Neuronal stem cell (in vitro differentiated cells): Measurements from ENCODE around the gene DAPK2.

Source experiments
- DNase-seq: peaks from one replicate; pipeline ENCODE4 v3.0.0-alpha.2; 2013; ENCODE audit warnings: low spot score
- H2AFZ ChIP-seq: one replicate; pipeline ENCODE4 v1.6.1; 2013; ENCODE audit warnings: mild to moderate bottlenecking, low read length, inconsistent platforms
- H2AK5ac ChIP-seq: 2 replicates; pipeline ENCODE4 v1.6.1; 2013; ENCODE audit warnings: low read depth, mild to moderate bottlenecking, inconsistent platforms, low read length, moderate library complexity, mixed read lengths
- H2BK120ac ChIP-seq: 2 replicates; pipeline ENCODE4 v1.6.1; 2013; ENCODE audit warnings: low read depth, mild to moderate bottlenecking, inconsistent platforms, low read length, moderate library complexity, mixed read lengths
- H2BK12ac ChIP-seq: one replicate; pipeline ENCODE4 v1.6.1; 2013; ENCODE audit warnings: low read length, inconsistent platforms
- H2BK15ac ChIP-seq: 2 replicates; pipeline ENCODE4 v1.6.1; 2013; ENCODE audit warnings: mild to moderate bottlenecking, low read length, inconsistent platforms, mixed read lengths
- H2BK5ac ChIP-seq: one replicate; pipeline ENCODE4 v1.6.1; 2013; ENCODE audit warnings: inconsistent platforms, mild to moderate bottlenecking, low read length, moderate library complexity
- H3K14ac ChIP-seq: one replicate; pipeline ENCODE4 v1.6.1; 2013; ENCODE audit warnings: low read length, inconsistent platforms
- H3K18ac ChIP-seq: 2 replicates; pipeline ENCODE4 v1.6.1; 2013; ENCODE audit warnings: low read length, inconsistent platforms
- H3K23ac ChIP-seq: 2 replicates; pipeline ENCODE4 v1.6.1; 2013; ENCODE audit warnings: low read depth, mild to moderate bottlenecking, mixed read lengths, low read length, inconsistent platforms; ENCODE audit not compliant: poor library complexity
- H3K27ac ChIP-seq: replicated peaks from 3 replicates; pipeline ENCODE4 v1.5.1; 2013; ENCODE audit warnings: low read length, inconsistent platforms
- H3K27me3 ChIP-seq, 3 experiments: 2 replicates each; pipeline ENCODE4 v1.6.1; 2013; ENCODE audit warnings: low read length in 3 of 3, mild to moderate bottlenecking in 2 of 3, inconsistent platforms in 1 of 3, low read depth in 1 of 3, mixed read lengths in 1 of 3, moderate library complexity in 1 of 3; ENCODE audit not compliant: control insufficient read depth in 3 of 3, insufficient read depth in 3 of 3
- H3K36me3 ChIP-seq, 2 donors: replicated peaks in 1 of 2; 2 replicates each; pipeline ENCODE4 v1.6.1; 2013; ENCODE audit warnings: low read length in 2 of 2; ENCODE audit not compliant: control insufficient read depth in 2 of 2, insufficient read depth in 2 of 2
- H3K4ac ChIP-seq: 2 replicates; pipeline ENCODE4 v1.6.1; 2013; ENCODE audit warnings: inconsistent platforms, mild to moderate bottlenecking, low read length, moderate library complexity
- H3K4me1 ChIP-seq, 2 donors: 1 replicate in 1 of 2; 2 replicates in 1 of 2; pipeline ENCODE4 v1.6.1; 2013; ENCODE audit warnings: low read length in 2 of 2, low read depth in 1 of 2; ENCODE audit not compliant: control insufficient read depth in 2 of 2, insufficient read depth in 1 of 2
- H3K4me2 ChIP-seq: one replicate; pipeline ENCODE4 v1.6.1; 2013; ENCODE audit warnings: mild to moderate bottlenecking, low read length, inconsistent platforms; ENCODE audit not compliant: insufficient read depth, poor library complexity, severe bottlenecking
- H3K4me3 ChIP-seq, 2 donors: 2 replicates each; pipeline ENCODE4 v1.5.1; 2013; ENCODE audit warnings: low read length in 2 of 2, mild to moderate bottlenecking in 2 of 2, inconsistent platforms in 1 of 2, moderate library complexity in 1 of 2
- H3K79me1 ChIP-seq: one replicate; pipeline ENCODE4 v1.6.1; 2013; ENCODE audit warnings: low read depth, mild to moderate bottlenecking, inconsistent platforms, low read length, moderate library complexity
- H3K9ac ChIP-seq: one replicate; pipeline ENCODE4 v1.6.1; 2013; ENCODE audit warnings: mild to moderate bottlenecking, low read depth, low read length, inconsistent platforms; ENCODE audit not compliant: poor library complexity
- H3K9me3 ChIP-seq, 2 donors: replicated peaks in 1 of 2; 2 replicates each; pipeline versions ENCODE3 to v1.6.1; 2013; ENCODE audit warnings: low read length in 2 of 2, mild to moderate bottlenecking in 2 of 2, inconsistent platforms in 1 of 2, low read depth in 1 of 2, mixed read lengths in 1 of 2, moderate library complexity in 1 of 2; ENCODE audit not compliant: control insufficient read depth in 2 of 2, insufficient read depth in 1 of 2
- H4K8ac ChIP-seq: one replicate; pipeline ENCODE4 v1.6.1; 2013; ENCODE audit warnings: low read depth, mild to moderate bottlenecking, inconsistent platforms, low read length, moderate library complexity
- H4K91ac ChIP-seq: one replicate; pipeline ENCODE4 v1.6.1; 2013; ENCODE audit warnings: low read length, low read depth, mild to moderate bottlenecking, inconsistent platforms; ENCODE audit not compliant: poor library complexity
- WGBS, 2 donors: extraction: QIAGEN DNeasy Blood & Tissue Kit; methylation state at CpG; one replicate each; pipeline ENCODE4 v1.1.7; 2013; ENCODE audit warnings: missing lambda C conversion rate in 2 of 2, mixed read lengths in 1 of 2; ENCODE audit not compliant: insufficient read length in 2 of 2, insufficient replicate concordance in 1 of 2; ENCODE audit errors: extremely low coverage in 2 of 2; 5-methylcytosine and 5-hydroxymethylcytosine counted together

Gene DAPK2

DNA sequence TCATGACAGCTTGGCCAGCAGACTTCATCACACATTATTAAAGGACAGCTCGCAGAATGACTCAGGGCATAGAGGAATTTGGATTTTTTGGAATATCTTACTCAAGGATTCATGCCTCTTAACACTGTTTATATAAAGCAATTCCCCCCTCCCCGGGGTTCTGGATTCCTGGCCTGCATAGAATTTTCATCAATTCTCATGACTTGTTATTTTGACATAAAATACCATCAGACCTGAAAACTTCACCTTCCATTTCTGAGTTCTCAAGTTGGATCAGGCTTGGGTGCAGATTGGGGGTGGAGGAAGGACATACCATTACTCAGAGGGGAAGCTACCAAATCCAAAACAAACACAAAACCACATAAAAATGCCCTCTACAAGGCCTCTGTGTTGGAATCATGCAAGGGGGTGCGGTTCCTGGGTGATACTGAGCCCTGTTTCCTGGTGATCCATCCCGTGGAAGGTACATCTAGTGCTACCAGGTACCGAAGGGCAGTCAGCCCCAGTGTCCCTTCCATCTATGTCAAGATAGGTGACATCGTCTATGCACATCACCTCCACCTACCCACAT is 95.3 kb downstream of the DAPK2 start:
- no peak overlapping the region for H3K23ac ChIP-seq

DNA sequence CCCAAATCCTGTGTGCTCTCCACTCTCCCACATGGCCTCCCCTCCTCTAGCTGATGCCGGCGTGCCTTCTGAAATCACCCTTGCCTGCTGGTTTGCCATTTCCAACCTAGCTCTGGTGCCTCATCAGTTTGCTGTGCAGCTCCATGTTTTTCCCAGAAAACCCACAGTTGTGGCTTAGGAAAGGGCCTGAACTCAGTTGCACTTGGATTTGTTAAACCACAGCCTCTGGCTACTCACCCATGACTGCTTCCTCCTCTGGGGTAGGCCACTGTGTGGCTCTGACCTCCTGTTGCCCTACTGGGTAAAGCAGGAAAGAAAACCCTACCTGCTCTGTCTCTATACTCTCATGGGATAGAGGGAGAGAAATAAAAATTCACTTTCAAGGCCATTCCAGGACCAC is 97.3 kb downstream of the DAPK2 start:
- no peak overlapping the region for H3K27ac ChIP-seq
- no peak overlapping the region for H3K4me3 ChIP-seq
- H3K4ac ChIP-seq = no peak overlapping the region
- peaks cover 0 to 3% of the 10 kb centered on the region in 2 donors for H3K4me1 ChIP-seq
- no peak overlapping the region for H4K8ac ChIP-seq
- no peak overlapping the region for H2BK15ac ChIP-seq
- no peaks in the 10 kb centered on the region for H3K9me3 ChIP-seq
- no peak overlapping the region for H2BK120ac ChIP-seq
- H3K18ac ChIP-seq = no peak overlapping the region
- H3K23ac ChIP-seq = no peak overlapping the region
- H3K36me3 ChIP-seq = no peaks in the 10 kb centered on the region
- no peak for DNase-seq
- H3K14ac ChIP-seq = no peak overlapping the region
- no peak overlapping the region for H3K4me2 ChIP-seq
- H2AK5ac ChIP-seq = no peak overlapping the region
- no peak overlapping the region for H3K9ac ChIP-seq
- no peak overlapping the region for H2AFZ ChIP-seq
- H2BK12ac ChIP-seq = no peak overlapping the region
- no peak overlapping the region for H2BK5ac ChIP-seq
- no peak overlapping the region for H4K91ac ChIP-seq
- H3K27me3 ChIP-seq = no peaks in the 10 kb centered on the region
- WGBS, 2 donors = no CpG with 5 or more reads among the region's 2 CpGs
- no peaks in the 10 kb centered on the region for H3K79me1 ChIP-seq

More for the DNA sequence above, 95.3 kb downstream of the DAPK2 start:
- no peak overlapping the region for H2AK5ac ChIP-seq
- no peak overlapping the region for H3K14ac ChIP-seq
- H2BK120ac ChIP-seq = no peak overlapping the region
- no peaks in the 10 kb centered on the region for H3K27me3 ChIP-seq
- no peak for DNase-seq
- no CpG with 5 or more reads among the region's 6 CpGs for WGBS, 2 donors
- no peak overlapping the region for H4K8ac ChIP-seq
- H3K9ac ChIP-seq = no peak overlapping the region
- no peaks in the 10 kb centered on the region for H3K36me3 ChIP-seq
- H3K9me3 ChIP-seq = no peaks in the 10 kb centered on the region
- H3K18ac ChIP-seq = no peak overlapping the region
- H4K91ac ChIP-seq = no peak overlapping the region
- H3K4ac ChIP-seq = no peak overlapping the region
- H3K4me3 ChIP-seq = no peak overlapping the region
- H3K79me1 ChIP-seq = no peaks in the 10 kb centered on the region
- no peaks in the 10 kb centered on the region for H3K4me1 ChIP-seq
- no peak overlapping the region for H2AFZ ChIP-seq
- H2BK15ac ChIP-seq = no peak overlapping the region
- no peak overlapping the region for H2BK12ac ChIP-seq
- no peak overlapping the region for H2BK5ac ChIP-seq
- H3K27ac ChIP-seq = no peak overlapping the region
- no peak overlapping the region for H3K4me2 ChIP-seq

DNA sequence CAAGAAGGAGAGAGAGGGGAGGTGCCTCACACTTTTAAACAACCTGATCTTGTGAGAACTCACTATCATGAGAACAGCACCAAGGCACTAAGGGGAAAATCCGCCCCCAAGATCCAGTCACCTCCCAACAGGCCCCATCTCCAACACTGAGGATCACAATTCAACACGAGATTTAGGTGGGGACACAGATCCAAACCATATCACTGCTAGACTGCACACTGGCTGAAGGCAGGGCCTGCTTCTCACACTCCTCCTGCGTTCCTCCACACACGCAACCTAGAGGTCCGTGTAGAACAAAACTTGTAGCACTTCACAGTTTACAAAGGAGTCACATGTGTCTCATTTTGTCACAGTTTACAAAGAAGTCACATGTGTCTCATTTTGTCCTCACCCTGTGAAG is 97.8 kb downstream of the DAPK2 start:
- no peak overlapping the region for H3K23ac ChIP-seq
- no peak overlapping the region for H4K8ac ChIP-seq
- H3K79me1 ChIP-seq = no peaks in the 10 kb centered on the region
- no peak overlapping the region for H3K14ac ChIP-seq
- H3K4me1 ChIP-seq = peaks cover 0 to 3% of the 10 kb centered on the region in 2 donors
- H2AK5ac ChIP-seq = no peak overlapping the region
- H3K27ac ChIP-seq = no peak overlapping the region
- no peak overlapping the region for H2BK12ac ChIP-seq
- H3K4ac ChIP-seq = no peak overlapping the region
- no peak overlapping the region for H2AFZ ChIP-seq
- H4K91ac ChIP-seq = no peak overlapping the region
- H3K4me2 ChIP-seq = no peak overlapping the region
- H3K9me3 ChIP-seq = no peaks in the 10 kb centered on the region
- H3K18ac ChIP-seq = no peak overlapping the region
- DNase-seq = no peak
- no CpG with 5 or more reads among the region's 5 CpGs for WGBS, 2 donors
- H3K36me3 ChIP-seq = no peaks in the 10 kb centered on the region
- H3K27me3 ChIP-seq = no peaks in the 10 kb centered on the region
- no peak overlapping the region for H3K4me3 ChIP-seq
- H2BK120ac ChIP-seq = no peak overlapping the region
- H3K9ac ChIP-seq = no peak overlapping the region
- H2BK5ac ChIP-seq = no peak overlapping the region
- no peak overlapping the region for H2BK15ac ChIP-seq

DNA sequence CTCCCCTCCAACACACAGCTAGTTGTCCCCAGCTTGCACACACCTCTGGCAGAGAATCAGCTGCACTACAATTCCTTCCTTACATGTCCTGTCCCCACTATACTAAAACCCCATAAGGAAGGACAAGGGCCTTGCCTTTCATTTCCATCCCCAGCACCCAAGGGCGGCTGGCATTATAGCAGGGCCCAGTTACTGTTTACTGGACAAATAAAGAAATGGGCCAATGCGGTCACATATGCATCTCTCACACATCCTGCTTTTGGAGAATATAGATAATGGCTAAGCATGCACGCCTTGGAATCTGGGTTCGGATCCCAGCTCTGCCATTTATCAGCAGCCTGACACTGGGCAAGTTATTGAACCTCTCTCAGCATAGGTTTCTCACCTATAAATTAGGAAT is 99.1 kb downstream of the DAPK2 start:
- Histone ChIP-seq H3K79me1 (no peaks in the 10 kb centered on the region), H3K4me1 (peaks cover 0 to 3% of the 10 kb centered on the region in 2 donors), H3K27ac (no peak overlapping the region), H2BK12ac (no peak overlapping the region), H3K4ac (no peak overlapping the region), H2AK5ac (no peak overlapping the region), H2BK120ac (no peak overlapping the region), H2BK15ac (no peak overlapping the region), H4K8ac (no peak overlapping the region), H3K9me3 (no peaks in the 10 kb centered on the region), H3K4me2 (no peak overlapping the region), H3K18ac (no peak overlapping the region), H3K14ac (no peak overlapping the region), H4K91ac (no peak overlapping the region), H3K9ac (no peak overlapping the region), H3K4me3 (no peak overlapping the region), H2BK5ac (no peak overlapping the region), H2AFZ (no peak overlapping the region), H3K23ac (no peak overlapping the region), H3K36me3 (no peaks in the 10 kb centered on the region), H3K27me3 (no peaks in the 10 kb centered on the region)
- WGBS, 2 donors = no CpG with 5 or more reads among the region's 4 CpGs
- DNase-seq = no peak
